ENCODE data around the gene ZNF598. TPM values are rescaled to one million over a fixed set of nuclear protein-coding genes. Genes with fewer than 3 reads are reported as not detected.
"Not testable (repeated sequence)": the region's sequence is repeated elsewhere in the genome, so short reads cannot be mapped to it uniquely, and the experiment has no call there.

Gene ZNF598
- total RNA-seq, 4 donors from 2014 or later = 31.3 to 56.1 (median 40.9) TPM

DNA sequence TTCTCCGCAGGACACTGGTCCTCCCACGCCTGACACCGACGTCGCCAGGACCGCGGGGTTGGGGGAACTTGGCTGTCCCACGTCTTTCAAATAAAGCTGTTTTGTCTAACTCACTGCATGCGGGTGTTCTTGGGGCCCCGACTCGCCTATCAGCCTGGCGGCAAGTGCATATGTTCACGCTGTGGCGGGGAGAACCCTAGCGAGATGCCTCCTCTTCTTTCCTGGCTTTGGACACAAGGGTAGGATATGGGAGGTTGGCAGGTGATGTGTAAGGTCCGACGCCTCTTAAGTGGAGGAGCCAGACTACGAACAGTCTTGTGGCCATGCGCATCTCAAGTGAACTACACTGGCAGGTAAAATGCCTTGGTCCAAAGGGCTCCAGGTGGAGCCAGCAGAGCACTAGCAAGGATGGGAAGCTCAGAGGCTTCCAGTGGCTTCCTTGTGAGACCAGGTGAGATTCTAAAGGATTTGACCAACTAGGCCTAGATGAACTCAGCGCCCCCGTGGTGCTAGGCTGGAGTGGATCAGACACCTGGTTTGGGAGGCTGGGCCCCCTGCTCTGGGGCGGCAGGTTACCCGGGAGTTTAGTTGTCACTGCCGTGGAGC, 44.1 kb downstream of the ZNF598 start:
- intact Hi-C loops (cut with DNase I) = no loop called here
- no peaks in the 10 kb centered on the region for H3K27me3 ChIP-seq
- H3K36me3 ChIP-seq = peaks cover 8 to 31% (median 14%) of the 10 kb centered on the region in 3 donors
- 11 to 14% methylated on average over 12 to 18 of the region's 24 CpGs for WGBS, 2 donors
- peak overlapping the region; percentile 95 to 99 (median 98) for H3K27ac ChIP-seq
- no peak for DNase-seq
- H3K4me3 ChIP-seq = peak overlapping the region; percentile 84 to 99 (median 88)
- H3K9me3 ChIP-seq = no peaks in the 10 kb centered on the region
- peaks cover 33 to 54% (median 35%) of the 10 kb centered on the region in 3 donors for H3K4me1 ChIP-seq
- TF ChIP-seq POLR2A (IDR thresholded peaks at IDR 0.05) = no peak
- TF ChIP-seq, protein P1, sequence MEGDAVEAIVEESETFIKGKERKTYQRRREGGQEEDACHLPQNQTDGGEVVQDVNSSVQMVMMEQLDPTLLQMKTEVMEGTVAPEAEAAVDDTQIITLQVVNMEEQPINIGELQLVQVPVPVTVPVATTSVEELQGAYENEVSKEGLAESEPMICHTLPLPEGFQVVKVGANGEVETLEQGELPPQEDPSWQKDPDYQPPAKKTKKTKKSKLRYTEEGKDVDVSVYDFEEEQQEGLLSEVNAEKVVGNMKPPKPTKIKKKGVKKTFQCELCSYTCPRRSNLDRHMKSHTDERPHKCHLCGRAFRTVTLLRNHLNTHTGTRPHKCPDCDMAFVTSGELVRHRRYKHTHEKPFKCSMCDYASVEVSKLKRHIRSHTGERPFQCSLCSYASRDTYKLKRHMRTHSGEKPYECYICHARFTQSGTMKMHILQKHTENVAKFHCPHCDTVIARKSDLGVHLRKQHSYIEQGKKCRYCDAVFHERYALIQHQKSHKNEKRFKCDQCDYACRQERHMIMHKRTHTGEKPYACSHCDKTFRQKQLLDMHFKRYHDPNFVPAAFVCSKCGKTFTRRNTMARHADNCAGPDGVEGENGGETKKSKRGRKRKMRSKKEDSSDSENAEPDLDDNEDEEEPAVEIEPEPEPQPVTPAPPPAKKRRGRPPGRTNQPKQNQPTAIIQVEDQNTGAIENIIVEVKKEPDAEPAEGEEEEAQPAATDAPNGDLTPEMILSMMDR (IDR thresholded peaks at IDR 0.05) = no peak

DNA sequence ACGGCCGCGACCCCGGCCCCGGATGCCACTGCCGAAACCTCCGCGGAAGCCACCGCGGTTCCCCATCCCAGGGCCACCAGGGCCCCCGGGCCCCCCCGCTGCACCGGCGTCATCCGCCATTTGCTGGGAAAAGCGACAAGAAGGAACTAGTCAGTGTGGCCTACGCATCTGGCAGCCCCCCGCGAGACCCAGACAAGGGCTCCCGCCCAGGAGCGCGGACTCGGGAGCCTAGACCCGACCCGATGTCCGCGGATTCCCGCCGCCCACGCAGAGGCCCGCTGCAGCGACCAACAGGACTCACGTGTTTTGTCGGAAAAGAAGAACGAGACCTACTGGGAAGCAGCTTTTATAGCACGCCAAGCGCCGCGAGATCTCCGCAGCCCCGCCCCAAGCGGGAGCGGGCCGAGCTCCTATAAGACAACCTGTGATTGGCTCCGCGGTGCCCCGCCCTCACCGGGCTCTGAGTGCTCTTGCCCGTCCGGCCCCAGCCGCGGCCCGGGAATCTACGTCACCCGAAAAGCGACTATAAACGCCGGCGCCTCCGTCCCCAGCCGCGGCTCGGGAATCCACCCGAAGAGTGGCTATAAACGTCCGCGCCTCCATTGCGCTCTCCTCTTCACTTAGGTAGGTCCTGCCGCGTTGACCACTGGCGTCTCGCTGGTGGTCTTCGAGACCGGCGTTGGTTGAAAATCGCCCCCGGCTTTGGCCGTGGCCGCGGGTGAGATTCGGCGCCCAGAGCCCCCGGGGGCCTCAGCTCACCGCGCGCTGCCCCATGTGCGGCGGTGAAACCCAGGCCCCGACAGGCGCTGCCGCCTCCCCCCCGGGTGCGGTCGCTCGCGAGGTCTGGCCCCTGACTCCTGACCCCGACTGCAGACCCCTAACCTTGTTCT, 44.9 kb downstream of the ZNF598 start, which contains the start of gene RPS2:
Gene RPS2 (minus strand): TSS at position 321 of the 890 bp plus-strand sequence. CDS start 201 bp downstream, at position 120.
- Histone ChIP-seq H3K9me3 (no peaks in the 10 kb centered on the region), H3K4me3 (peak within 1 kb of the TSS; percentile 84 to 99 (median 88)), H3K36me3 (peaks cover 8 to 31% (median 14%) of the 10 kb centered on the region in 3 donors), H3K4me1 (peaks cover 33 to 62% (median 40%) of the 10 kb centered on the region in 3 donors), H3K27me3 (no peaks in the 10 kb centered on the region), H3K27ac (peak within 1 kb of the TSS; percentile 95 to 99 (median 98))
- DNase-seq = peak; percentile 93
- intact Hi-C loops (cut with DNase I) = no loop called here
- WGBS, 2 donors = 0 to 1% methylated on average over 25 to 28 of the region's 97 CpGs
- peak in 3 of 4 donors; percentile 86 to 98 (median 94) for TF ChIP-seq POLR2A (IDR thresholded peaks at IDR 0.05)
- TF ChIP-seq, protein P1 (IDR thresholded peaks at IDR 0.05) = peak in 4 of 6 experiments; percentile 8 to 15 (median 15)

DNA sequence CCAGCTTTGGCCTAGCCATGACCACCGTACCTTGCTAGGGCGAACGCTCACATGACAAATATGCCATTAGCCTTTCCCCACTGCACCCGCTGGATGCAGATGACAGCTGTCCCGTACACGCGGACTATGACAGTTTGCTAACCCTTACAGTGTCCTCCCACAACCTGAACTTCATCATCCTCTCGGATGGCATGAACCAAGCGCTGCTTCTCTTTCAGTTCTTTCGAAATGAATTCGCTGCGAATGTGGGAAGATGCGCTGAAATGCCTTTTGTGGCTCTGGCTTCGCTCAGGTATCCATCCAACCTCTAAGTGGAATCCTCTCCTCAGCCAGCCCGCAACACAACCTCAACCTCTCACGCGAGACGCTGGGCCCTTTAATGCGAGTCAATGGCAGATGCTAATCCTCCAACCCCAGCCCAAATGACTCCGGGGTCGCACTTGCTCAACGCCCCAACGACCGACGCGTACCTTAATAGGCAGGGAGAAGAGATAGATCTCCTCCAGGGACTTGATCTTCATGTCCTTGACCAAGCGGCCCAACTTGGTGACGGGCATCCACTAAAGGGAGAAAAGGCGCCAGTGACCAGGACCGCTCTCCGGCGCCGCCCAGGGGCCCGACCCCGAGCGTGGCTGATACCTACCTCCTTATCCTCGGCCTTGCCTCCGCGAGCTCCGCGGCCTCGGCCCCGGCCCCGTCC, 45.7 kb downstream of the ZNF598 start:
- Histone ChIP-seq H3K9me3 (no peaks in the 10 kb centered on the region), H3K36me3 (peaks cover 8 to 31% (median 14%) of the 10 kb centered on the region in 3 donors), H3K4me1 (peaks cover 33 to 69% (median 41%) of the 10 kb centered on the region in 3 donors), H3K4me3 (peak overlapping the region; percentile 84 to 99 (median 88)), H3K27ac (peak overlapping the region; percentile 95 to 99 (median 98)), H3K27me3 (no peaks in the 10 kb centered on the region)
- no peak for DNase-seq
- 3 to 8% methylated on average over 21 to 25 of the region's 44 CpGs for WGBS, 2 donors
- intact Hi-C loops (cut with DNase I) = no loop called here
- no peak for TF ChIP-seq POLR2A (IDR thresholded peaks at IDR 0.05)
- TF ChIP-seq, protein P1 (IDR thresholded peaks at IDR 0.05) = no peak

DNA sequence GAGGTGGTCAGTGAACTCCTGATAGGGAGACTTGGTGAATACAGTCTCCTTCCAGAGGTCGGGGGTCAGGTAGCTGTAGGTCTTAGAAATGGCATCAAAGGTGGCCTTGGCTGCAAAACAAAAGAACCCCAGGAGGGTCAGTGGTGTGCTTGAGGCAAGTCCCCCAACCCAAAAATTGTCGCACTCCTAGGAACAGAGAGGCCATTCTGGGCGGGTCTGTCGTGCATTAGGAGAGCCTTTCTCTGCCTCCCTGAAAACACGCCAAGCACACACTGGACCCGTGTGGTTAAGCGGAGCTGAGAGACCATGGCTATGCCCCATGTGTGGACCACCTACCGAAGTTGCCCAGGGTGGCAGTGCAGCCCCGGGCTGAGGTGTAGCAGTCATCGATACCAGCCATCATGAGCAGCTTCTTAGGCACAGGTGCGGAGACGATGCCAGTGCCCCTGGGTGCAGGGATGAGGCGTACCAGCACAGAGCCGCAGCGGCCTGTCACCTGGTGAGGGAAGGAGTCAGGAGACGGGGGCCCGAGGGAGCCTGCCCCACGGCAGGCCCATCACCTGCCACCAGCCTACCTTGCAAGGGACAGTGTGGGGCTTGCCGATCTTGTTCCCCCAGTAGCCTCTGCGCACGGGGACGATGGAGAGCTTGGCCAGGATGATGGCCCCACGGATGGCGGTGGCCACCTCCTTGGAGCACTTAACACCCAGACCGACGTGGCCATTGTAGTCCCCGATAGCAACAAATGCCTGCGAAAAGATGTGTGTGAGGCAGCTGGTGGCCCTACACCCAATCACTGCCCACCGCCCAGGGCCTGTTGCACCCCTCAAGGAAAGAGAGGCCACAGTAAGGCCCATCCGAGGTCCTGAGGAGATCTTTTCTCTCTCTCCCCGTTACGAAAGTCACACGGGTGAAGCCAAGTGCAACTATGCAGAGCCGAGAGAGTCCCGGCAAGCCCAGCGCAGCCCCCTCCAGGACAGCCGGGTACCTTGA, 47.2 kb downstream of the ZNF598 start:
- H3K27me3 ChIP-seq; H3K9me3 ChIP-seq; intact Hi-C loops (cut with DNase I); DNase-seq: not testable (repeated sequence)
- WGBS, 2 donors = 48 to 74% methylated on average over 10 to 13 of the region's 37 CpGs
- H3K4me3 ChIP-seq = peak overlapping the region in 3 of 4 donors; percentile 86 to 99 (median 89)
- H3K4me1 ChIP-seq = peaks cover 33 to 73% (median 43%) of the 10 kb centered on the region in 3 donors
- H3K27ac ChIP-seq = peak overlapping the region in 3 of 4 donors; percentile 95 to 99 (median 98)
- H3K36me3 ChIP-seq = peaks cover 8 to 31% (median 14%) of the 10 kb centered on the region in 3 donors
